DOHH2 (cell line): ENCODE data around the gene CAND2.

Experiments
- CTCF ChIP-seq: fragments of 200-600 bp; sonication (generic); IDR thresholded peaks from one replicate; pipeline ENCODE4 v1.5.1; 2014; ENCODE audit warnings: antibody characterized with exemption, mild to moderate bottlenecking, low read depth, low read length; ENCODE audit not compliant: poor library complexity, severe bottlenecking
- EZH2phosphoT487 ChIP-seq: fragments of 200-600 bp; sonication (generic); IDR thresholded peaks from 2 replicates; pipeline ENCODE4 v1.6.1; 2017; ENCODE audit warnings: borderline replicate concordance, mild to moderate bottlenecking, antibody characterized with exemption, low read length, moderate library complexity, mixed read lengths

- TF ChIP-seq CTCF (no peak), EZH2phosphoT487 (no peak)
These were observed 25.2 kb upstream of the CAND2 start for GRCh38 chr3:12771236-12771635.
